NB4 (cell line): ENCODE results near the gene SPATA46.

ENCODE experiments used
- POLR2A ChIP-seq: IDR thresholded peaks from 2 replicates; pipeline ENCODE4 v1.6.1; 2011; ENCODE audit warnings: mild to moderate bottlenecking; ENCODE audit not compliant: insufficient read length; ENCODE audit errors: extremely low read depth
- TF ChIP-seq, protein P1 (sequence below): IDR thresholded peaks from one replicate; pipeline ENCODE4 v1.5.1; 2012; ENCODE audit warnings: low read depth, low read length
- TF ChIP-seq, protein P2 (sequence below): IDR thresholded peaks from 2 replicates; pipeline ENCODE4 v1.6.1; 2011; ENCODE audit warnings: low read depth, low read length

DNA sequence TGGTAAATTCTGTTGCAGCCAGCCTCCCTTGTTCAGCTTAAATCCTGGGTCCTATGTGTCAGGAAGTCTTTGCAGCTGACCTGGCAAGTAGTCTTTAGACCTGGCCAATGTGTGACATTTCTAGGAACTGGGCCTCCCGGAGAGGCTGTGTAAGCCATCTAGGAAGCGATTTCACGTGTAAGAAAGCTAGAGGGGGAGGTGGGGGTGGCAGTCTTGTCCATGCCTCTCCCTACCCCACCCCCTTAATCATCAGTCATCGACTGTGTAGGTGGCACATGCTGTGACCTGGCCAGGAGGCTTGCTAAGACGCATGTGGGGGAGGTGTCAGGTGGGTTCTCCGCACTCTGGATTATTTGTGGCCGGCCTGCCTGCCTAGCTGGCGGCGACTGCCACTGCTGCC, 13.3 kb upstream of the SPATA46 start:
- TF ChIP-seq, protein P1, sequence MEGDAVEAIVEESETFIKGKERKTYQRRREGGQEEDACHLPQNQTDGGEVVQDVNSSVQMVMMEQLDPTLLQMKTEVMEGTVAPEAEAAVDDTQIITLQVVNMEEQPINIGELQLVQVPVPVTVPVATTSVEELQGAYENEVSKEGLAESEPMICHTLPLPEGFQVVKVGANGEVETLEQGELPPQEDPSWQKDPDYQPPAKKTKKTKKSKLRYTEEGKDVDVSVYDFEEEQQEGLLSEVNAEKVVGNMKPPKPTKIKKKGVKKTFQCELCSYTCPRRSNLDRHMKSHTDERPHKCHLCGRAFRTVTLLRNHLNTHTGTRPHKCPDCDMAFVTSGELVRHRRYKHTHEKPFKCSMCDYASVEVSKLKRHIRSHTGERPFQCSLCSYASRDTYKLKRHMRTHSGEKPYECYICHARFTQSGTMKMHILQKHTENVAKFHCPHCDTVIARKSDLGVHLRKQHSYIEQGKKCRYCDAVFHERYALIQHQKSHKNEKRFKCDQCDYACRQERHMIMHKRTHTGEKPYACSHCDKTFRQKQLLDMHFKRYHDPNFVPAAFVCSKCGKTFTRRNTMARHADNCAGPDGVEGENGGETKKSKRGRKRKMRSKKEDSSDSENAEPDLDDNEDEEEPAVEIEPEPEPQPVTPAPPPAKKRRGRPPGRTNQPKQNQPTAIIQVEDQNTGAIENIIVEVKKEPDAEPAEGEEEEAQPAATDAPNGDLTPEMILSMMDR, result no peak
- TF ChIP-seq POLR2A, result no peak
- TF ChIP-seq, protein P2, sequence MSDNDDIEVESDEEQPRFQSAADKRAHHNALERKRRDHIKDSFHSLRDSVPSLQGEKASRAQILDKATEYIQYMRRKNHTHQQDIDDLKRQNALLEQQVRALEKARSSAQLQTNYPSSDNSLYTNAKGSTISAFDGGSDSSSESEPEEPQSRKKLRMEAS, result no peak
